Endothelial cell of umbilical vein (primary cell): Measurements from ENCODE around the gene SLAIN2. TPM values are rescaled to one million over a fixed set of nuclear protein-coding genes. Genes with fewer than 3 reads are reported as not detected.

Experiments
- BruUV-seq: library from RNA; stranded (reverse); fragments of 400-500 nt; replicated peaks from 2 replicates; lab custom pipeline; 2021; lab: Mats Ljungman, UMichigan
- CTCF ChIA-PET: fragments of 300-600, 350-600 bp; sonication (Branson Sonifier 250); formaldehyde crosslinking; loops from one replicate; lab custom pipeline; 2021; ENCODE audit warnings: antibody characterized with exemption, inconsistent platforms; lab: Charles Lee
- POLR2A ChIA-PET: fragments of 300-600, 350-600 bp; sonication (Branson Sonifier 250); formaldehyde crosslinking; loops from one replicate; lab custom pipeline; 2021; ENCODE audit warnings: antibody characterized with exemption, inconsistent platforms; lab: Charles Lee
- DNase-seq: peaks from one replicate; pipeline ENCODE4 v3.0.0-alpha.2; 2011; ENCODE audit warnings: low read depth, low spot score
- FAIRE-seq: peaks from 2 replicates; lab custom pipeline; 2011; peaks lifted over from hg19 to GRCh38; lab: Jason Lieb, UNC
- H2AFZ ChIP-seq: 2 replicates; pipeline ENCODE4 v1.6.0; 2012; ENCODE audit warnings: low read depth, low read length, control low read depth, inconsistent platforms
- H3K27ac ChIP-seq: 2 replicates; pipeline ENCODE4 v1.5.1; 2011; ENCODE audit warnings: low read depth, mild to moderate bottlenecking, control low read depth, low read length, moderate library complexity; ENCODE audit not compliant: insufficient read depth
- H3K27me3 ChIP-seq, 2 experiments: 2 replicates each; pipeline versions ENCODE4 v1.6.0 to v1.6.1; 2011; ENCODE audit warnings: low read length in 2 of 2, mixed read lengths in 1 of 2; ENCODE audit not compliant: control insufficient read depth in 2 of 2, insufficient read depth in 2 of 2
- H3K36me3 ChIP-seq, 2 experiments: 2 replicates in 1 of 2; 3 replicates in 1 of 2; pipeline ENCODE4 v1.5.1; 2011; ENCODE audit warnings: low read length in 2 of 2, mild to moderate bottlenecking in 1 of 2, moderate library complexity in 1 of 2; ENCODE audit not compliant: control insufficient read depth in 2 of 2, insufficient read depth in 2 of 2; ENCODE audit errors: extremely low read depth in 1 of 2
- H3K4me1 ChIP-seq: 3 replicates; pipeline ENCODE4 v1.5.1; 2011; ENCODE audit warnings: mild to moderate bottlenecking, low read length; ENCODE audit not compliant: control insufficient read depth, insufficient read depth; ENCODE audit errors: extremely low read depth
- H3K4me2 ChIP-seq: 2 replicates; pipeline ENCODE4 v1.6.1; 2011; ENCODE audit warnings: low read length, control low read depth, mixed read lengths; ENCODE audit not compliant: insufficient read depth
- H3K4me3 ChIP-seq, 3 experiments: fragments of 200-600 bp in 1 of 3; sonication (generic), shearing (Covaris generic) in 1 of 3; replicated peaks in 1 of 3; 2 replicates each; pipeline ENCODE4 v1.5.1; 2011 to 2016; ENCODE audit warnings: control low read depth in 3 of 3, low read length in 3 of 3, mild to moderate bottlenecking in 2 of 3, inconsistent platforms in 1 of 3, low read depth in 1 of 3, moderate library complexity in 1 of 3; ENCODE audit not compliant: insufficient read depth in 1 of 3
- H3K79me2 ChIP-seq: 2 replicates; pipeline ENCODE4 v1.6.0; 2012; ENCODE audit warnings: low read length, inconsistent platforms; ENCODE audit not compliant: control insufficient read depth, insufficient read depth
- H3K9ac ChIP-seq: replicated peaks from 2 replicates; pipeline ENCODE3; 2011; ENCODE audit warnings: low read length, control low read depth; ENCODE audit not compliant: insufficient read depth; ENCODE audit errors: extremely low read depth
- H3K9me1 ChIP-seq: replicated peaks from 3 replicates; pipeline ENCODE4 v1.6.0; 2011; ENCODE audit warnings: mild to moderate bottlenecking, low read length; ENCODE audit not compliant: control insufficient read depth, insufficient read depth; ENCODE audit errors: extremely low read depth
- H3K9me3 ChIP-seq: replicated peaks from 2 replicates; pipeline ENCODE4 v1.5.1; 2012; ENCODE audit warnings: low read length, inconsistent platforms; ENCODE audit not compliant: control insufficient read depth, insufficient read depth
- H4K20me1 ChIP-seq: replicated peaks from 2 replicates; pipeline ENCODE3; 2011; ENCODE audit warnings: mild to moderate bottlenecking, low read length; ENCODE audit not compliant: control insufficient read depth, insufficient read depth; ENCODE audit errors: extremely low read depth
- EZH2 ChIP-seq: IDR thresholded peaks from 2 replicates; pipeline ENCODE4 v1.6.1; 2012; ENCODE audit warnings: borderline replicate concordance, low read depth, mild to moderate bottlenecking, moderate library complexity, low read length, inconsistent platforms; ENCODE audit not compliant: severe bottlenecking
- FOS ChIP-seq: IDR thresholded peaks from 2 replicates; pipeline ENCODE4 v1.6.1; 2011; ENCODE audit warnings: mild to moderate bottlenecking, low read length, moderate library complexity, borderline replicate concordance; ENCODE audit not compliant: insufficient read depth
- GATA2 ChIP-seq: IDR thresholded peaks from 2 replicates; pipeline ENCODE4 v1.7.0; 2011; ENCODE audit warnings: low read depth, mild to moderate bottlenecking, moderate library complexity, mixed read lengths, low read length; ENCODE audit not compliant: insufficient read length, insufficient read depth
- JUN ChIP-seq: IDR thresholded peaks from 2 replicates; pipeline ENCODE4 v1.6.1; 2011; ENCODE audit warnings: borderline replicate concordance, low read depth; ENCODE audit not compliant: insufficient read length, insufficient read depth
- MYC ChIP-seq: IDR thresholded peaks from one replicate; pipeline ENCODE4 v1.6.1; 2011; ENCODE audit warnings: mild to moderate bottlenecking, low read depth, low read length
- POLR2A ChIP-seq: IDR thresholded peaks from 2 replicates; pipeline ENCODE4 v1.6.1; 2012; ENCODE audit warnings: low read depth, mild to moderate bottlenecking, control low read depth, low read length
- POLR2AphosphoS5 ChIP-seq: IDR thresholded peaks from 2 replicates; pipeline ENCODE4 v1.6.1; 2012; ENCODE audit warnings: low read depth, mild to moderate bottlenecking, control low read depth, low read length, moderate library complexity; ENCODE audit not compliant: insufficient read depth
- dilution Hi-C: fragments of 300-500 bp; cut with MboI; formaldehyde crosslinking; loops from one replicate; pipeline ENCODE4 v1.15.0; 2019; ENCODE audit warnings: low sequenced_read_pairs; ENCODE audit not compliant: extremely low pct_ligation_motif_present
- intact Hi-C: fragments of 100-400 bp; cut with micrococcal nuclease; formaldehyde crosslinking; loops from one replicate; pipeline ENCODE4 v1.10.0; 2022
- polyA plus RNA-seq, 4 experiments: library from polyadenylated mRNA; depleted of rRNA in 3 of 4; stranded (reverse) in 3 of 4; unstranded in 1 of 4; fragments of >200 nt; gene quantifications; 2 replicates each; pipeline versions ENCODE4 v1.2.1 to v1.2.3, GENCODE V29; 2011 to 2012; ENCODE audit warnings: missing spikeins in 1 of 4
- total RNA-seq: library from RNA; stranded (reverse); gene quantifications from 2 replicates; pipeline ENCODE4 v1.2.3, GENCODE V29; 2021
- TF ChIP-seq, protein P1 (sequence below): IDR thresholded peaks from 2 replicates; pipeline ENCODE4 v1.6.1; 2011; ENCODE audit not compliant: insufficient read depth, insufficient read length
- TF ChIP-seq, protein P2 (sequence below), 2 donors: IDR thresholded peaks; 1 replicate in 1 of 2; 2 replicates in 1 of 2; pipeline ENCODE4 v1.5.1; 2011; ENCODE audit warnings: low read length in 2 of 2, mild to moderate bottlenecking in 2 of 2, moderate library complexity in 2 of 2, control low read depth in 1 of 2, inconsistent platforms in 1 of 2, low read depth in 1 of 2; ENCODE audit not compliant: insufficient read depth in 1 of 2; ENCODE audit errors: extremely low read depth in 1 of 2

The SLAIN2 gene
- total and polyA plus RNA-seq, 2 donors (not counting 3 experiments of a cell fraction or from before 2014, with no cell fraction given), result 27.4 to 49.5 TPM

DNA sequence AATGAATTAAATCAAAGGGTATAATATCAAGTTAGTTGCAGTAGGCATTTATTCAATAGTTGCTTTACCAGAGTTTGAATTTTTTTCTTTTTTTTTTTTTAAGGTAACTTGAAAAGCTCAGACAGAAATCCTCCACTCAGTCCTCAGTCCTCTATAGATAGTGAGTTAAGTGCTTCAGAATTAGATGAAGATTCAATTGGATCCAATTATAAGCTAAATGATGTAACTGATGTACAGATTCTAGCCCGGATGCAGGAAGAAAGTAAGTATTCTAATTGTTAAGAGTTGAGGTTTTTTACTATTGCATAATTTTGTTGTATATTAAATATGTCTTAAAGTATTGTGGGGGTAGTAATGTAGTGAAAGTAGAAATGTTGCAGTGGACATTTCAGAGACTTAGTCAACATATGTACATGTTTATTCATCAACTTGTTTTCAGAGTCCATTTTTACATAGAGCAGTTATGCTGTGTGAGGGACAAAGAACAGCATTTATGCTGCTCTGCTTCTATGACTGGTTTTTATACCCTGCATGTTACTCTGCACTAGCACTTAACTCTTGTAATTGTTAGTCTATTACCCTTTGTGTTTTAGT, 38.4 kb downstream of the SLAIN2 start:
- ChIA-PET POLR2A (no interaction called here), CTCF (no interaction called here)
- Histone ChIP-seq H3K4me3 (no peak overlapping the region), H3K9ac (no peak overlapping the region), H4K20me1 (no peaks in the 10 kb centered on the region), H3K27ac (no peak overlapping the region), H3K9me1 (no peaks in the 10 kb centered on the region), H3K27me3 (no peaks in the 10 kb centered on the region), H3K4me1 (peaks cover 15% of the 10 kb centered on the region), H3K36me3 (peaks cover 0 to 2% of the 10 kb centered on the region in 2 experiments), H3K79me2 (peaks cover 3% of the 10 kb centered on the region), H3K4me2 (no peak overlapping the region), H2AFZ (no peak overlapping the region), H3K9me3 (no peaks in the 10 kb centered on the region)
- dilution Hi-C loops, result no loop called here
- DNase-seq (no peak), FAIRE-seq (no peak)
- TF ChIP-seq JUN (no peak), EZH2 (no peak), POLR2AphosphoS5 (no peak), POLR2A (no peak), MYC (no peak)
- TF ChIP-seq, protein P1, sequence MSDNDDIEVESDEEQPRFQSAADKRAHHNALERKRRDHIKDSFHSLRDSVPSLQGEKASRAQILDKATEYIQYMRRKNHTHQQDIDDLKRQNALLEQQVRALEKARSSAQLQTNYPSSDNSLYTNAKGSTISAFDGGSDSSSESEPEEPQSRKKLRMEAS, result no peak
- intact Hi-C loops, result loop anchor here (5.0 kb wide), 1 partner anchor 33 kb away; no protein-coding TSS in a partner anchor
- no TSS peak for BruUV-seq

DNA sequence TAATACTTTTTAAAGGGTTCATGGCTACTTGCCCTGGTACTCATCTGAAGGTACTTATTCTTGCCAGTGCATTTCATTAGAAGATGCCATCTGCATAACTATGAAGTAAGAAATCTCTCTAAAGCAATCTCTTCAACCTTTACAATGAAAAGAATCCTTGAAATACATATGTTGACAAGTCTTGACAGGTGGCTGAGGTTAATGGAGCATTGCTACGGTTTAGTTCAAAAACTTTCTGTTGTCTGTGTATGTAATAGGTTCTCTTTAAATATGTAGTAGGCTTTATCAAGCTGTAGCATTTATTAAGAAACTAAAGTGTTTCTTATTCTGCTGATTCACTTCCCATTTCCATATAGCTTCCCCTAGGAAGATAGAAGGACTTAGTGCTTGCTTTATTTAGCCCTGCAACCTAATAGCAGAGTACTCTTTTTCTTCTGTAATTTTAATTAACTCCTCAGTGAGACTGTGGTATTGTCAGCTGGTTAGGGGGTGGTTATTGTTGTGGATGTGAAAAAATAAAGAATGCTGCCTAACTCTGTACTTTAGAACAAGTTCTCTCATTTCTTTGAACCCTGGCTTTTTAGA, 39.3 kb downstream of the SLAIN2 start:
- peaks cover 0 to 2% of the 10 kb centered on the region in 2 experiments for H3K36me3 ChIP-seq
- no peak overlapping the region for H3K9ac ChIP-seq
- H3K27me3 ChIP-seq, result no peaks in the 10 kb centered on the region
- no peak for TF ChIP-seq GATA2
- no peak for TF ChIP-seq JUN
- TF ChIP-seq POLR2A, result no peak
- TF ChIP-seq FOS, result no peak
- TF ChIP-seq MYC, result no peak
- TF ChIP-seq POLR2AphosphoS5, result no peak
- TF ChIP-seq, protein P1, result no peak
- no peak for TF ChIP-seq EZH2
- TF ChIP-seq, protein P2, sequence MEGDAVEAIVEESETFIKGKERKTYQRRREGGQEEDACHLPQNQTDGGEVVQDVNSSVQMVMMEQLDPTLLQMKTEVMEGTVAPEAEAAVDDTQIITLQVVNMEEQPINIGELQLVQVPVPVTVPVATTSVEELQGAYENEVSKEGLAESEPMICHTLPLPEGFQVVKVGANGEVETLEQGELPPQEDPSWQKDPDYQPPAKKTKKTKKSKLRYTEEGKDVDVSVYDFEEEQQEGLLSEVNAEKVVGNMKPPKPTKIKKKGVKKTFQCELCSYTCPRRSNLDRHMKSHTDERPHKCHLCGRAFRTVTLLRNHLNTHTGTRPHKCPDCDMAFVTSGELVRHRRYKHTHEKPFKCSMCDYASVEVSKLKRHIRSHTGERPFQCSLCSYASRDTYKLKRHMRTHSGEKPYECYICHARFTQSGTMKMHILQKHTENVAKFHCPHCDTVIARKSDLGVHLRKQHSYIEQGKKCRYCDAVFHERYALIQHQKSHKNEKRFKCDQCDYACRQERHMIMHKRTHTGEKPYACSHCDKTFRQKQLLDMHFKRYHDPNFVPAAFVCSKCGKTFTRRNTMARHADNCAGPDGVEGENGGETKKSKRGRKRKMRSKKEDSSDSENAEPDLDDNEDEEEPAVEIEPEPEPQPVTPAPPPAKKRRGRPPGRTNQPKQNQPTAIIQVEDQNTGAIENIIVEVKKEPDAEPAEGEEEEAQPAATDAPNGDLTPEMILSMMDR (IDR thresholded peaks at IDR 0.05; ENCODE audit: extremely low read depth in 1 of 2, insufficient read depth in 1 of 2, low read depth in 1 of 2, low read length in 2 of 2), result no peak
- no TSS peak for BruUV-seq
- FAIRE-seq, result peak; percentile 18
- H3K4me1 ChIP-seq, result peaks cover 10% of the 10 kb centered on the region
- intact Hi-C loops (no loop called here), dilution Hi-C loops (no loop called here)
- no peak overlapping the region for H3K4me3 ChIP-seq
- POLR2A ChIA-PET, result no interaction called here
- DNase-seq, result no peak
- H3K4me2 ChIP-seq, result no peak overlapping the region
- H4K20me1 ChIP-seq, result no peaks in the 10 kb centered on the region
- CTCF ChIA-PET, result interaction anchor here (0.5 to 1.8 kb wide), 6 partner anchors 8 to 26 kb away, joined by 3 to 4 read pairs (median 3); no protein-coding TSS in a partner anchor
- no peak overlapping the region for H3K27ac ChIP-seq
- peaks cover 3% of the 10 kb centered on the region for H3K79me2 ChIP-seq
- H3K9me3 ChIP-seq, result no peaks in the 10 kb centered on the region
- no peaks in the 10 kb centered on the region for H3K9me1 ChIP-seq
- H2AFZ ChIP-seq, result no peak overlapping the region
